Measurements from ENCODE around the gene FAM9B. TPM values are rescaled to one million over a fixed set of nuclear protein-coding genes. Genes with fewer than 3 reads are reported as not detected.

The FAM9B gene
- total and polyA plus RNA-seq, 12 donors: not detected

- DNase-seq (no peak), ATAC-seq (no peak)
- Histone ChIP-seq H3K9me3 (no peaks in the 10 kb centered on the region), H3K27ac (no peak overlapping the region), H3K27me3 (peaks cover 0 to 40% (median 0%) of the 10 kb centered on the region in 7 donors), H3K4me3 (no peak overlapping the region), H3K4me1 (no peaks in the 10 kb centered on the region), H3K36me3 (no peaks in the 10 kb centered on the region)
- WGBS, 2 donors: 68% methylated on average over 2 of the region's 2 CpGs
- TF ChIP-seq, protein P1, sequence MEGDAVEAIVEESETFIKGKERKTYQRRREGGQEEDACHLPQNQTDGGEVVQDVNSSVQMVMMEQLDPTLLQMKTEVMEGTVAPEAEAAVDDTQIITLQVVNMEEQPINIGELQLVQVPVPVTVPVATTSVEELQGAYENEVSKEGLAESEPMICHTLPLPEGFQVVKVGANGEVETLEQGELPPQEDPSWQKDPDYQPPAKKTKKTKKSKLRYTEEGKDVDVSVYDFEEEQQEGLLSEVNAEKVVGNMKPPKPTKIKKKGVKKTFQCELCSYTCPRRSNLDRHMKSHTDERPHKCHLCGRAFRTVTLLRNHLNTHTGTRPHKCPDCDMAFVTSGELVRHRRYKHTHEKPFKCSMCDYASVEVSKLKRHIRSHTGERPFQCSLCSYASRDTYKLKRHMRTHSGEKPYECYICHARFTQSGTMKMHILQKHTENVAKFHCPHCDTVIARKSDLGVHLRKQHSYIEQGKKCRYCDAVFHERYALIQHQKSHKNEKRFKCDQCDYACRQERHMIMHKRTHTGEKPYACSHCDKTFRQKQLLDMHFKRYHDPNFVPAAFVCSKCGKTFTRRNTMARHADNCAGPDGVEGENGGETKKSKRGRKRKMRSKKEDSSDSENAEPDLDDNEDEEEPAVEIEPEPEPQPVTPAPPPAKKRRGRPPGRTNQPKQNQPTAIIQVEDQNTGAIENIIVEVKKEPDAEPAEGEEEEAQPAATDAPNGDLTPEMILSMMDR (IDR thresholded peaks at IDR 0.05): no peak
- intact Hi-C loops (cut with DNase I): loop anchor here in 1 of 10 donors (5.0 kb wide), 1 partner anchor 473 kb away; no protein-coding TSS in a partner anchor
Measured at GRCh38 chrX:8984231-8984630, 49.7 kb downstream of the FAM9B start.

GRCh38 chrX:8981723-8982122 lies 52.2 kb downstream of the FAM9B start:
- intact Hi-C loops (cut with DNase I): loop anchor here in 1 of 10 donors (5.0 kb wide), 1 partner anchor 476 kb away; no protein-coding TSS in a partner anchor
- H3K27ac ChIP-seq: no peak overlapping the region
- TF ChIP-seq, protein P1 (IDR thresholded peaks at IDR 0.05): no peak
- H3K36me3 ChIP-seq: no peaks in the 10 kb centered on the region
- H3K9me3 ChIP-seq: no peaks in the 10 kb centered on the region
- no peaks in the 10 kb centered on the region for H3K4me1 ChIP-seq
- H3K27me3 ChIP-seq: peaks cover 0 to 52% (median 0%) of the 10 kb centered on the region in 7 donors
- no peak overlapping the region for H3K4me3 ChIP-seq
- WGBS, 2 donors: 68 to 74% methylated on average over 2 of the region's 2 CpGs
- no peak for DNase-seq
- ATAC-seq: no peak

DNA sequence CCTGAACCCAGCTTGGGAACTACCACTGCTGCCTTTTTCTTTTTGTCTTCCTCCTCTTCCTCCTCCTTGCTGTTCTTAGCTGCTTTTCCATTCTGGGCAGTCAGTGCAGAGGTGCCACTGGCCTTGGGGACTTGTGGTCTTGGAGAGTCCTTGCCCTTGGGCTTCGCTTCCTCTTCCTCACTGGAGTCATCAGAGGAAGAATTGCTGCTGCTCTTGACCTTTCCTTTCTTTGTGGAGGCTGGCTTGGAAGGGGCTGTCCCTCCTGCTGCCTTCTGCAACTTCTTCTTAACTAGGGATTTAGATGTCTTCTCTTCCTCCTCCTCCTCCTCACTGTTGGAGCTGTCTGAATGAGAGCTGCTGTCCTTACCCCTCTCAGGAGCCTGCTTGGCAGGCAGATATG lies 53.2 kb downstream of the FAM9B start:
- Histone ChIP-seq H3K27me3 (peaks cover 0 to 58% (median 0%) of the 10 kb centered on the region in 7 donors), H3K4me1 (no peaks in the 10 kb centered on the region), H3K27ac (no peak overlapping the region), H3K9me3 (no peaks in the 10 kb centered on the region), H3K4me3 (no peak overlapping the region), H3K36me3 (no peaks in the 10 kb centered on the region)
- TF ChIP-seq, protein P1 (IDR thresholded peaks at IDR 0.05): no peak
- ATAC-seq: no peak
- intact Hi-C loops (cut with DNase I): loop anchor here in 1 of 10 donors (5.0 kb wide), 1 partner anchor 477 kb away; no protein-coding TSS in a partner anchor
- DNase-seq: no peak
- WGBS, 2 donors: 79 to 100% methylated on average over 1 of the region's 1 CpG

Other genes with a start within 250 kb of the FAM9B start
- not detected for gene FAM9A, start 232.7 kb downstream of the FAM9B start, total RNA-seq
- gene FAM9A, start 232.7 kb downstream of the FAM9B start, polyA plus RNA-seq: not detected